Parathyroid adenoma (tissue), 2 donors: ENCODE data around the gene LIPC.

ENCODE experiments used
- H2AFZ ChIP-seq: fragments of 300-600 bp; sonication (generic); one replicate; pipeline ENCODE4 v1.7.0; 2017; ENCODE audit warnings: antibody characterized with exemption, mild to moderate bottlenecking
- H3K27ac ChIP-seq: fragments of 300-600 bp; sonication (generic); one replicate; pipeline ENCODE4 v1.7.0; 2017
- H3K27me3 ChIP-seq: fragments of 300-600 bp; sonication (generic); one replicate; pipeline ENCODE4 v1.7.0; 2017; ENCODE audit warnings: low read length; ENCODE audit not compliant: control insufficient read depth, insufficient read depth
- H3K36me3 ChIP-seq: fragments of 300-600 bp; sonication (generic); one replicate; pipeline ENCODE4 v1.7.0; 2017; ENCODE audit warnings: low read length; ENCODE audit not compliant: control insufficient read depth, insufficient read depth
- H3K4me1 ChIP-seq: fragments of 300-600 bp; sonication (generic); one replicate; pipeline ENCODE4 v1.7.0; 2017; ENCODE audit warnings: control low read depth
- H3K4me2 ChIP-seq: fragments of 300-600 bp; sonication (generic); one replicate; pipeline ENCODE4 v1.7.0; 2017; ENCODE audit warnings: low read length
- H3K4me3 ChIP-seq: fragments of 300-600 bp; sonication (generic); one replicate; pipeline ENCODE4 v1.7.0; 2017; ENCODE audit warnings: low read depth, low read length
- H3K79me2 ChIP-seq: fragments of 300-600 bp; sonication (generic); one replicate; pipeline ENCODE4 v1.7.0; 2017; ENCODE audit warnings: control low read depth
- H3K9ac ChIP-seq: fragments of 300-600 bp; sonication (generic); one replicate; pipeline ENCODE4 v1.7.0; 2017; ENCODE audit warnings: mild to moderate bottlenecking
- H3K9me3 ChIP-seq: fragments of 300-600 bp; sonication (generic); one replicate; pipeline ENCODE4 v1.7.0; 2017; ENCODE audit warnings: low read length; ENCODE audit not compliant: control insufficient read depth
- TF ChIP-seq, protein P1 (sequence below): fragments of 300-600 bp; sonication (generic); IDR thresholded peaks from one replicate; pipeline ENCODE4 v1.7.0; 2017; ENCODE audit warnings: antibody characterized with exemption, mild to moderate bottlenecking
- donor health status: primary hyperparathyroidism.

The LIPC gene

DNA sequence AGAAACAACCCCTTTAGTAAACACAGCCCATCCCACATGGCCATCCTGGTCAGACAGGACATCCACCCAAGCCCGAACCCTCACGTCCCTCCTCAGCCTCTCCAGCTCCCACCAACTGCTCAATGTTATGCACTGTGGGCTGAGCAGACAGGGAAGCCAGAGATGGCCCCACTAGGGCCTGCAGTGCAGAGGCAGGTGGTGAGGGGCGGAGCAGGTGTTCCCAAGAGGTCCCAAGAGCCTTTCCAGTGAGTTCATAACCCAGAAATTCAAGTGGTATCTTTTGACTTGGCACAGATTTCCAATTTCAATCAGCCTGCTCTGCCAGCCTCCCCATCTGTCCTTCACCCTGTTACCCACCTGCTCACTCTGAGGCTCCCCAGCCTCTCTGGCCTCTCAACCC, 130.3 kb downstream of the LIPC start:
- Histone ChIP-seq H3K27me3 (no peaks in the 10 kb centered on the region), H3K36me3 (no peaks in the 10 kb centered on the region), H3K27ac (no peak overlapping the region), H3K4me1 (no peaks in the 10 kb centered on the region), H2AFZ (no peak overlapping the region), H3K4me3 (no peak overlapping the region), H3K9me3 (no peaks in the 10 kb centered on the region), H3K4me2 (no peak overlapping the region), H3K79me2 (no peaks in the 10 kb centered on the region), H3K9ac (no peak overlapping the region)
- TF ChIP-seq, protein P1, sequence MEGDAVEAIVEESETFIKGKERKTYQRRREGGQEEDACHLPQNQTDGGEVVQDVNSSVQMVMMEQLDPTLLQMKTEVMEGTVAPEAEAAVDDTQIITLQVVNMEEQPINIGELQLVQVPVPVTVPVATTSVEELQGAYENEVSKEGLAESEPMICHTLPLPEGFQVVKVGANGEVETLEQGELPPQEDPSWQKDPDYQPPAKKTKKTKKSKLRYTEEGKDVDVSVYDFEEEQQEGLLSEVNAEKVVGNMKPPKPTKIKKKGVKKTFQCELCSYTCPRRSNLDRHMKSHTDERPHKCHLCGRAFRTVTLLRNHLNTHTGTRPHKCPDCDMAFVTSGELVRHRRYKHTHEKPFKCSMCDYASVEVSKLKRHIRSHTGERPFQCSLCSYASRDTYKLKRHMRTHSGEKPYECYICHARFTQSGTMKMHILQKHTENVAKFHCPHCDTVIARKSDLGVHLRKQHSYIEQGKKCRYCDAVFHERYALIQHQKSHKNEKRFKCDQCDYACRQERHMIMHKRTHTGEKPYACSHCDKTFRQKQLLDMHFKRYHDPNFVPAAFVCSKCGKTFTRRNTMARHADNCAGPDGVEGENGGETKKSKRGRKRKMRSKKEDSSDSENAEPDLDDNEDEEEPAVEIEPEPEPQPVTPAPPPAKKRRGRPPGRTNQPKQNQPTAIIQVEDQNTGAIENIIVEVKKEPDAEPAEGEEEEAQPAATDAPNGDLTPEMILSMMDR, result no peak

DNA sequence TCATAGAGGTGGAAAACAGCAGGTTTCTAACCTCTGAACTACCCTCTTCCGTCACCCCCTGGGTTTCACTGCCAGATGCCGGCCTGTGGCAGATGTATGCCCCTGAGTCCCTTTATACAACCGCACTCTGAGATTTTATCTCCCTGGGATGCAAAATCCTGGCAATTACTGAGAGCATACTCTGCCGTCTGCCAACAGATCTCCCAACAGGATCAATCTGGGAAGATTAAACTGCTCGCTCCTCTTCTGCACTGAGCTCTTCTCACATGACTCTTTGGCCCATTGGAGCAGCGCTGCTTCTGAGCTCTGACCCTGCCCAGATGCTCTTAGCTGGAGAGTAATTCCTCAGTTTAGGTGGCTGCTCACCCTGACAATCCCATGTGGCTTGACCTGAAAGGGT, 133.2 kb downstream of the LIPC start:
- no peaks in the 10 kb centered on the region for H3K27me3 ChIP-seq
- no peaks in the 10 kb centered on the region for H3K79me2 ChIP-seq
- TF ChIP-seq, protein P1, result no peak
- H3K4me2 ChIP-seq, result no peak overlapping the region
- no peaks in the 10 kb centered on the region for H3K9me3 ChIP-seq
- no peaks in the 10 kb centered on the region for H3K4me1 ChIP-seq
- H3K4me3 ChIP-seq, result no peak overlapping the region
- H3K27ac ChIP-seq, result no peak overlapping the region
- no peak overlapping the region for H2AFZ ChIP-seq
- no peak overlapping the region for H3K9ac ChIP-seq
- H3K36me3 ChIP-seq, result no peaks in the 10 kb centered on the region

DNA sequence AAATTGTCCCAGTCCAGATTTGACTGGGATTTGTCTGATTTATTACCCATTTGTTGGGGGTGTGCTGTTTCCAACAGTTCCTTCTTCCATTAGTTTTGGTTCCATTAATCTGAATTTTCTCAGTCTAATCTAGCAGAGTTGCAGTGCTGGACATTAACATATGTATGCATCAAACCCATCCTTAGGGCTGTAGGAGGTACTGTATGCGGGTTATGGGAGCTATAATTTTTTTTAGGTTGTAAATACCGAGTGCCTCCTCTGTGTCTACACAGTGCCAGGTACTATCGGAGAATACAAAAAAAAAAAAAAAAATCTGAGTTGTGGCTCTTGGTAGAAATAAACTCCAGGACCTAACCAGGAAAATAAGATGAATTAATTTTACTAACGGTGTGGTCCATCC, 133.8 kb downstream of the LIPC start:
- Histone ChIP-seq H2AFZ (no peak overlapping the region), H3K4me1 (no peaks in the 10 kb centered on the region), H3K4me3 (no peak overlapping the region), H3K36me3 (no peaks in the 10 kb centered on the region), H3K79me2 (no peaks in the 10 kb centered on the region), H3K9ac (no peak overlapping the region), H3K27me3 (no peaks in the 10 kb centered on the region), H3K9me3 (no peaks in the 10 kb centered on the region), H3K27ac (no peak overlapping the region), H3K4me2 (no peak overlapping the region)
- TF ChIP-seq, protein P1, result no peak

DNA sequence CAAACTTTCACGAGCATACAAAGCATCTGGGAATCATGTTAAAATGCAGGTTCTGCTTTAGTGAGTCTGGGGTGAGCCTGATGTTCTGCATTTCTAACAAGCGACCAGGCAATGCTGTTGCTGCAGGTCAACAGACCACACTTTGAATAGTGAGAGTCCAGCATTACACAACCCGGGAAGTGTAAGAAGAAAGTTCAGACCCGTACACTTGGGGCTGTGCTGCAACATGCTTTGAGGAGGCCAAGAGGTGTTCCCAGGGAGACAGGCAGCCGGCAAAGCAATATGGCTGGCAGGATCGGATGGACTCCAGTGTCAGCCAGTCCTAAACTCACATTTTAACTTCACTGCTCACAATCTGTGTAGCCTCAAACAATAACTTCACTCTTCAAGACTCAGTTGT, 134.2 kb downstream of the LIPC start:
- no peaks in the 10 kb centered on the region for H3K36me3 ChIP-seq
- H3K9ac ChIP-seq, result no peak overlapping the region
- H3K27me3 ChIP-seq, result no peaks in the 10 kb centered on the region
- no peak overlapping the region for H2AFZ ChIP-seq
- H3K79me2 ChIP-seq, result no peaks in the 10 kb centered on the region
- no peaks in the 10 kb centered on the region for H3K9me3 ChIP-seq
- no peak overlapping the region for H3K4me2 ChIP-seq
- H3K4me3 ChIP-seq, result no peak overlapping the region
- no peaks in the 10 kb centered on the region for H3K4me1 ChIP-seq
- TF ChIP-seq, protein P1, result no peak
- H3K27ac ChIP-seq, result no peak overlapping the region

DNA sequence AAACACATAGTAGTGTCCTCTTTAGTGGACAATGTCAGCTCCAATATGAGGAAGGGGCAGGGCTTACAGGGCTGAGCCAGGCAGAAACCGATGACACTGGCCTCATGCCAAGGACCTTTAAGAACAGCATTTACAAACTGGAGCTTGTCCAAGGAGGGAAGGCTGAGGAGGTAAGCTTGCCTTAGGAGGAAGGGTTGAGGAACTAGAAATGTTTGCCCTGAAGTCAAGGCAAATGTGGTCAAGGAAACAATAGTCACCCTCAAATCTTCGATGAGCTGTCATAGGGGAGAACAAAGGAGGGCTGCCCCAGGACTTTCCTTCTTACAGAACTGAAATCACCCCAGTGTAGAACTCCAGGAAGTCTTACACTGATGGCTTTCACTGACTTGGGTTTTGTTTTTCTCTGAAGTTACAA, 136.4 kb downstream of the LIPC start:
- Histone ChIP-seq H3K27me3 (no peaks in the 10 kb centered on the region), H3K36me3 (no peaks in the 10 kb centered on the region), H3K9ac (no peak overlapping the region), H3K79me2 (no peaks in the 10 kb centered on the region), H3K4me1 (no peaks in the 10 kb centered on the region), H3K9me3 (no peaks in the 10 kb centered on the region), H3K27ac (no peak overlapping the region), H2AFZ (no peak overlapping the region), H3K4me3 (no peak overlapping the region), H3K4me2 (no peak overlapping the region)
- TF ChIP-seq, protein P1, result no peak
